Fibroblast of lung (primary cell): ENCODE data around the gene OR4C13. TPM values are rescaled to one million over a fixed set of nuclear protein-coding genes. Genes with fewer than 3 reads are reported as not detected.
"Not testable (repeated sequence)": the region's sequence is repeated elsewhere in the genome, so short reads cannot be mapped to it uniquely, and the experiment has no call there.

Experiments
- DNase-seq, 2 donors: peaks; one replicate each; pipeline versions ENCODE4 v3.0.0 to v3.0.0-alpha.2; 2010; ENCODE audit warnings: low read depth in 2 of 2
- H2AFZ ChIP-seq: 2 replicates; pipeline ENCODE4 v1.5.1; 2012; ENCODE audit warnings: low read length, control low read depth, inconsistent platforms
- H3K27ac ChIP-seq: 2 replicates; pipeline ENCODE4 v1.5.1; 2011; ENCODE audit warnings: low read length, control low read depth; ENCODE audit not compliant: insufficient read depth
- H3K27me3 ChIP-seq: 2 replicates; pipeline ENCODE4 v1.5.1; 2011; ENCODE audit warnings: mild to moderate bottlenecking, low read length; ENCODE audit not compliant: control insufficient read depth, insufficient read depth
- H3K36me3 ChIP-seq: 2 replicates; pipeline ENCODE4 v1.5.1; 2011; ENCODE audit warnings: low read length; ENCODE audit not compliant: control insufficient read depth, insufficient read depth
- H3K4me1 ChIP-seq: 2 replicates; pipeline ENCODE4 v1.5.1; 2011; ENCODE audit warnings: low read length; ENCODE audit not compliant: control insufficient read depth, insufficient read depth; ENCODE audit errors: extremely low read depth
- H3K4me2 ChIP-seq: 2 replicates; pipeline ENCODE4 v1.5.1; 2011; ENCODE audit warnings: low read length, control low read depth; ENCODE audit not compliant: insufficient read depth; ENCODE audit errors: extremely low read depth
- H3K4me3 ChIP-seq, 4 experiments: fragments of 200-600 bp in 1 of 4; sonication (generic) in 1 of 4; replicated peaks in 1 of 4; 2 replicates each; pipeline ENCODE4 v1.5.1; 2011 to 2016; ENCODE audit warnings: low read length in 4 of 4, low read depth in 3 of 4, mild to moderate bottlenecking in 3 of 4, control low read depth in 2 of 4, inconsistent platforms in 1 of 4, mixed read lengths in 1 of 4; ENCODE audit not compliant: insufficient read depth in 1 of 4; ENCODE audit errors: control extremely low read depth in 1 of 4
- H3K79me2 ChIP-seq: 2 replicates; pipeline ENCODE4 v1.5.1; 2012; ENCODE audit warnings: mild to moderate bottlenecking, low read length, inconsistent platforms; ENCODE audit not compliant: control insufficient read depth, insufficient read depth
- H3K9ac ChIP-seq: 2 replicates; pipeline ENCODE4 v1.5.1; 2011; ENCODE audit warnings: mild to moderate bottlenecking, low read length, control low read depth; ENCODE audit not compliant: insufficient read depth
- H3K9me3 ChIP-seq: 2 replicates; pipeline ENCODE4 v1.5.1; 2012; ENCODE audit warnings: low read depth, low read length; ENCODE audit not compliant: control insufficient read depth, insufficient read depth
- H4K20me1 ChIP-seq: 2 replicates; pipeline ENCODE4 v1.5.1; 2011; ENCODE audit warnings: low read length; ENCODE audit not compliant: control insufficient read depth, insufficient read depth; ENCODE audit errors: extremely low read depth
- CTCF ChIP-seq, 2 donors: IDR thresholded peaks in 1 of 2; conservative IDR thresholded peaks in 1 of 2; 1 replicate in 1 of 2; 2 replicates in 1 of 2; pipeline ENCODE4 v1.5.1; 2011 to 2012; ENCODE audit warnings: low read length in 2 of 2, control low read depth in 1 of 2, inconsistent platforms in 1 of 2, low read depth in 1 of 2, mild to moderate bottlenecking in 1 of 2
- EZH2 ChIP-seq: IDR thresholded peaks from 2 replicates; pipeline ENCODE4 v1.5.1; 2012; ENCODE audit warnings: low read length, control low read depth, mild to moderate bottlenecking; ENCODE audit errors: missing control alignments
- polyA minus RNA-seq: library from RNA; depleted of rRNA, polyadenylated mRNA; stranded (reverse); fragments of >200 nt; gene quantifications from 2 replicates; pipeline ENCODE4 v1.2.3, GENCODE V29; 2011; ENCODE audit warnings: low replicate concordance
- polyA plus RNA-seq, 2 donors: library from polyadenylated mRNA; depleted of rRNA in 1 of 2; stranded (reverse) in 1 of 2; unstranded in 1 of 2; fragments of >200 nt; gene quantifications; 2 replicates each; pipeline ENCODE4 v1.2.1, GENCODE V29; 2011 to 2012; ENCODE audit warnings: missing spikeins in 1 of 2
- total RNA-seq: library from RNA; depleted of rRNA; stranded (reverse); fragments of >200 nt; gene quantifications from 2 replicates; pipeline ENCODE4 v1.2.1, GENCODE V29; 2014

Gene OR4C13
- total RNA-seq (not detected in 2 replicates), polyA plus RNA-seq (not detected in 2 replicates), polyA minus RNA-seq (not detected in 2 replicates)
- not detected in 2 replicates for polyA plus RNA-seq (2012)

DNA sequence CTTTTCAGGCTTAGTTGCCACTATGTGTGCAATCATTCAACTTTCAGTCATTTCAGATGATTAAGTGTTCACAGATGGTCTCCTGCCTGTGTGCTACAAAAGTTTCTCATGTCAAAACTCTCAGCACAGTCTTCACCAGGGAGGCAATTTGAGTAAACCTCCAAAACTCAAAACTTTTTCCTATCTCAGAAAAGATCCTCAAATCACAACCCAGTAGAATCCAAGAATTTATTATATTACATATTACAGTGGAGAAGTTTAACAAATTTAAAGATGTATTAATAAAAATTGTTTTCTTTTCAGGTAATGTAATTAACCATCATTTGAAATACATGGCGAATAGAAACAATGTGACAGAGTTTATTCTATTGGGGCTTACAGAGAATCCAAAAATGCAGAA is at the start of gene OR4C13:
OR4C13 (plus strand) TSS at position 301 of the 400 bp plus-strand sequence; CDS start at position 333, 32 bp downstream.
- Histone ChIP-seq H3K27ac (no peak within 1 kb of the TSS), H3K4me3 (no peak within 1 kb of the TSS), H3K79me2 (no peaks in the 10 kb centered on the region), H3K9me3 (no peaks in the 10 kb centered on the region), H2AFZ (no peak within 1 kb of the TSS), H3K9ac (no peak within 1 kb of the TSS), H3K4me1 (no peaks in the 10 kb centered on the region), H4K20me1 (no peaks in the 10 kb centered on the region), H3K36me3 (no peaks in the 10 kb centered on the region), H3K27me3 (no peaks in the 10 kb centered on the region), H3K4me2 (no peak within 1 kb of the TSS)
- TF ChIP-seq CTCF (conservative IDR thresholded peaks at IDR 0.05 in 1 of 2, IDR thresholded peaks at IDR 0.05 in 1 of 2; ENCODE audit: low read depth in 1 of 2, low read length in 2 of 2) (no peak), EZH2 (no peak)
- DNase-seq = no peak

DNA sequence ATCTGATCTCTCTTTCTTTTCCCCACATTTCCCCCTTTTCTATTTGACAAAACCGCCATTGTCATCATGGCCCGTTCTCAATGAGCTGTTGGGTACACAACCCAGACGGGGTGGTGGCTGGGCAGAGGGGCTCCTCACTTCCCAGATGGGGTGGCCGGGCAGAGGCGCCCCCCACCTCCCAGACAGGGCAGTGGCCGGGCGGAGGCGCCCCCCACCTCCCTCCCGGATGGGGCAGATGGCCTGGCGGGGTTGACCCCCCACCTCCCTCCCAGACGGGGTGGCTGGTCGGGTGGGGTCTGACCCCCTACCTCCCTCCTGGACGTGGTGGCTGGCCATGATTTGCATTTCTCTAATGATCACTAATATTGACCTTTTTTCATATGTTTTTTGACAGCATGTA is 40.7 kb upstream of the OR4C13 start:
- H3K9me3 ChIP-seq, H3K4me3 ChIP-seq, H3K79me2 ChIP-seq, H4K20me1 ChIP-seq, DNase-seq, H3K4me2 ChIP-seq, H3K36me3 ChIP-seq, H2AFZ ChIP-seq, H3K4me1 ChIP-seq, H3K27me3 ChIP-seq, H3K27ac ChIP-seq, H3K9ac ChIP-seq: not testable (repeated sequence)

DNA sequence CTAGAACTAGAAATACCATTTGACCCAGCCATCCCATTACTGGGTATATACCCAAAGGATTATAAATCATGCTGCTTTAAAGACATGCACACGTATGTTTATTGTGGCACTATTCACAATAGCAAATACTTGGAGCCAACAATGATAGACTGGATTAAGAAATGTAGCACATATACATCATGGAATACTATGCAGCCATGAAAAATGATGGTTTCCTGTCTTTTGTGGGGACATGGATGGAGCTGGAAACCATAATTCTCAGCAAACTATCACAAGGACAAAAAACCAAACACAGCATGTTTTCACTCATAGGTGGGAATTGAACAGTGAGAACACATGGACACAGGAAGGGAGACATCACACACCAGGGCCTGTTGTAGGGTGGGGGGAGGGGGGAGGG is 3.5 kb upstream of the OR4C13 start:
- H4K20me1 ChIP-seq, H2AFZ ChIP-seq, DNase-seq, H3K27me3 ChIP-seq, H3K9me3 ChIP-seq, H3K27ac ChIP-seq, H3K4me3 ChIP-seq, H3K79me2 ChIP-seq, H3K4me2 ChIP-seq, H3K4me1 ChIP-seq, H3K9ac ChIP-seq, H3K36me3 ChIP-seq: not testable (repeated sequence)

DNA sequence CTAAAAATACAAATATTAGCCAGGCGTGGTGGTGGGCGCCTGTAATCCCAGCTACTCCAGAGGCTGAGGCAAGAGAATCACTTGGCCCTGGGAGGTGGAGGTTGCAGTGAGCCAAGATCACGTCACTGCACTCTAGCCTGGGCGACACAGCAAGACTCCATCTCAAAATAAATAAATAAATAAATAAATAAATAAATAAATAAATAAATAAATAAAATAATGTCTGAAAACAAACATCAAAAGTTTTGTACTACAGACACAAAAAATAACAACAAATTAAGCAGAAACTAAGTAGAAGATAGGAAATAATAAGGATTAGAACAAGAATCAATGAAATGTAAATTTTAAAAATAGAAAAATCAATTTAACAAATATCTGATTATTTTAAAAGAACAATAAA is 21.2 kb downstream of the OR4C13 start:
- not testable (repeated sequence) for H3K27me3 ChIP-seq, DNase-seq

GRCh38 chr11:49982435-49982834 is 30.2 kb downstream of the OR4C13 start, which contains the start of gene OR4C12:
OR4C12 (minus strand) TSS chr11:49982535; CDS start chr11:49982501, 34 bp downstream.
- H2AFZ ChIP-seq, H3K4me2 ChIP-seq, H3K9me3 ChIP-seq, H3K36me3 ChIP-seq, H3K79me2 ChIP-seq, DNase-seq, H3K27me3 ChIP-seq, H3K9ac ChIP-seq, H4K20me1 ChIP-seq, H3K4me3 ChIP-seq, H3K27ac ChIP-seq, H3K4me1 ChIP-seq: not testable (repeated sequence)

More for the DNA sequence above, 21.2 kb downstream of the OR4C13 start:
- not testable (repeated sequence) for H4K20me1 ChIP-seq, H3K9me3 ChIP-seq, H3K79me2 ChIP-seq, H3K36me3 ChIP-seq, H3K9ac ChIP-seq, H3K4me2 ChIP-seq, H2AFZ ChIP-seq, H3K4me3 ChIP-seq, H3K4me1 ChIP-seq, H3K27ac ChIP-seq
